Measurements from ENCODE around the gene ARG2. TPM values are rescaled to one million over a fixed set of nuclear protein-coding genes. Genes with fewer than 3 reads are reported as not detected.

ARG2 gene
- total and polyA plus RNA-seq, 4 donors: 0.08 to 3.1 (median 0.59) TPM

DNA sequence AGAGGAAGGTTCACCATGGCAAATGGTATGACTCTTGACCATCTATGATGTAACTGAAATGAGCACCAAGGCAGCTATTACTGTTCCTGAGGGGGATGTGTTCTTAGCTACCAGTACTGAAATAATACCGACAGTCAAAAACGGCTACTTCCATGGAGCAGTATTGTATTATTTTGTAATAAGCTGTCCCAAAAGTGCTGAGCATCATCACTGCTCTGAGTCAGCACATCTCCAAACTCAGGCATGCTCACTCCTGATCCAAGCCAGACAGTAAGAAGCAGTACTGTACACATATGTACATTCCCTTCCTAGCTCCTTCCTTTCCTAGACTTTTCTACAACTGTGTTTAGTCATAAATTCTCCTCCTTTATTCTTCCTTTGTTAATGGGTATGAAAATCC is 46.1 kb downstream of the ARG2 start:
- Histone ChIP-seq H3K36me3 (ENCODE audit: control insufficient read depth in 4 of 4, insufficient read depth in 3 of 4, low read depth in 1 of 4, low read length in 3 of 4) (peaks cover 0 to 1% (median 0%) of the 10 kb centered on the region in 4 donors), H3K4me1 (ENCODE audit: control insufficient read depth in 4 of 4, insufficient read depth in 4 of 4, low read length in 3 of 4) (peaks cover 0 to 4% (median 0%) of the 10 kb centered on the region in 4 donors), H3K27ac (ENCODE audit: low read depth in 1 of 2, low read length in 2 of 2) (no peak overlapping the region), H3K4me3 (ENCODE audit: low read depth in 1 of 3, low read length in 3 of 3) (no peak overlapping the region), H3K27me3 (ENCODE audit: control insufficient read depth in 4 of 4, insufficient read depth in 4 of 4, low read length in 3 of 4) (no peaks in the 10 kb centered on the region), H3K9ac (ENCODE audit: low read depth in 1 of 2, low read length in 2 of 2) (no peak overlapping the region), H3K9me3 (ENCODE audit: control insufficient read depth in 4 of 4, low read length in 3 of 4) (no peaks in the 10 kb centered on the region)
- TF ChIP-seq FOXA2 (IDR thresholded peaks at IDR 0.05) (no peak), NR2F2 (IDR thresholded peaks at IDR 0.05) (no peak), HNF4G (IDR thresholded peaks at IDR 0.05) (no peak), GABPA (IDR thresholded peaks at IDR 0.05 in 1 of 2, conservative IDR thresholded peaks at IDR 0.05 in 1 of 2) (no peak), YY1 (IDR thresholded peaks at IDR 0.05) (no peak), EGR1 (IDR thresholded peaks at IDR 0.05; ENCODE audit: low read depth in 2 of 2) (no peak), TAF1 (conservative IDR thresholded peaks at IDR 0.05) (no peak), FOXA1 (IDR thresholded peaks at IDR 0.05) (no peak)
- TF ChIP-seq, protein P1, sequence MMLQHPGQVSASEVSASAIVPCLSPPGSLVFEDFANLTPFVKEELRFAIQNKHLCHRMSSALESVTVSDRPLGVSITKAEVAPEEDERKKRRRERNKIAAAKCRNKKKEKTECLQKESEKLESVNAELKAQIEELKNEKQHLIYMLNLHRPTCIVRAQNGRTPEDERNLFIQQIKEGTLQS (IDR thresholded peaks at IDR 0.05): no peak
- TF ChIP-seq, protein P2, sequence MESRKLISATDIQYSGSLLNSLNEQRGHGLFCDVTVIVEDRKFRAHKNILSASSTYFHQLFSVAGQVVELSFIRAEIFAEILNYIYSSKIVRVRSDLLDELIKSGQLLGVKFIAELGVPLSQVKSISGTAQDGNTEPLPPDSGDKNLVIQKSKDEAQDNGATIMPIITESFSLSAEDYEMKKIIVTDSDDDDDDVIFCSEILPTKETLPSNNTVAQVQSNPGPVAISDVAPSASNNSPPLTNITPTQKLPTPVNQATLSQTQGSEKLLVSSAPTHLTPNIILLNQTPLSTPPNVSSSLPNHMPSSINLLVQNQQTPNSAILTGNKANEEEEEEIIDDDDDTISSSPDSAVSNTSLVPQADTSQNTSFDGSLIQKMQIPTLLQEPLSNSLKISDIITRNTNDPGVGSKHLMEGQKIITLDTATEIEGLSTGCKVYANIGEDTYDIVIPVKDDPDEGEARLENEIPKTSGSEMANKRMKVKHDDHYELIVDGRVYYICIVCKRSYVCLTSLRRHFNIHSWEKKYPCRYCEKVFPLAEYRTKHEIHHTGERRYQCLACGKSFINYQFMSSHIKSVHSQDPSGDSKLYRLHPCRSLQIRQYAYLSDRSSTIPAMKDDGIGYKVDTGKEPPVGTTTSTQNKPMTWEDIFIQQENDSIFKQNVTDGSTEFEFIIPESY (IDR thresholded peaks at IDR 0.05): no peak
- no peak for DNase-seq (ENCODE audit: low spot score)
- 87% methylated on average over 2 of the region's 2 CpGs for WGBS

DNA sequence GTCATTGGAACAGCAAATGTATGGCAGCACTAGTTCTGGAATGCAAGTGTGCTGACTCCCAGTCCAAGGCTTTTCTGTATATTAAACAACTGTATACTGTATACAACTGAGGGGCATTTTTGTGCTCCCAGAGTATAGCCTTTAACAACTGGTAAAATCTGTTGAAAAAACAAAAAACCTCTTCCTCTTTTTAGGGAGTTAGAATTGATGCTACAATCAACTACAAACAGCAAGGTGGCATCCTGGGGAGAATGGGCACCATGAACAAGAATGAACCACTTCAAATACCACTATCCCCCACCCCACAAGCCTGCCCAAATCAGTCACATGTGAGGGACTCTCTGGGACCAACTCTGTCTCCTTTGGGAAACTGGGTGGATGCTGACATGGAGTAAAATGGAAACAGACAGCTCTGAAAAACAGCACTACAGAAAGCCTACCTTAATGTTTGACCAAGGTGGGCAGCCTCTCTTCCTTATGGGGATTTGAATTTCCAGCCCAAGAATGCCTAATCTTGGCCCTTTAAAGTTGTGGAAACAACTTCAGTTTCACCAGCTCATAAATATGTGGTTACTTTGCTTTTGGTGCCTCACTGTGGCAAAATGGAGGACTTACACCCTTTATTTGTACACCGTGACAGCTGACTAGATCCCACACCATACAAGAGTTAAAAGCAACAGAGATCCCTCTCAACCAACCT is 47.2 kb downstream of the ARG2 start:
- no peak for DNase-seq (ENCODE audit: low spot score)
- WGBS: 19% methylated on average over 1 of the region's 1 CpG
- Histone ChIP-seq H3K36me3 (ENCODE audit: control insufficient read depth in 4 of 4, insufficient read depth in 3 of 4, low read depth in 1 of 4, low read length in 3 of 4) (no peaks in the 10 kb centered on the region), H3K4me3 (ENCODE audit: low read depth in 1 of 3, low read length in 3 of 3) (no peak overlapping the region), H3K27ac (ENCODE audit: low read depth in 1 of 2, low read length in 2 of 2) (no peak overlapping the region), H3K9ac (ENCODE audit: low read depth in 1 of 2, low read length in 2 of 2) (no peak overlapping the region), H3K9me3 (ENCODE audit: control insufficient read depth in 4 of 4, low read length in 3 of 4) (no peaks in the 10 kb centered on the region), H3K4me1 (ENCODE audit: control insufficient read depth in 4 of 4, insufficient read depth in 4 of 4, low read length in 3 of 4) (peaks cover 0 to 4% (median 0%) of the 10 kb centered on the region in 4 donors), H3K27me3 (ENCODE audit: control insufficient read depth in 4 of 4, insufficient read depth in 4 of 4, low read length in 3 of 4) (no peaks in the 10 kb centered on the region)
- TF ChIP-seq RAD21 (IDR thresholded peaks at IDR 0.05) (peak; percentile 84 to 88), NR2F2 (IDR thresholded peaks at IDR 0.05) (no peak), YY1 (IDR thresholded peaks at IDR 0.05) (no peak), RXRA (IDR thresholded peaks at IDR 0.05) (no peak), TAF1 (conservative IDR thresholded peaks at IDR 0.05) (no peak), EGR1 (IDR thresholded peaks at IDR 0.05; ENCODE audit: low read depth in 2 of 2) (no peak), JUND (IDR thresholded peaks at IDR 0.05) (no peak), SP1 (IDR thresholded peaks at IDR 0.05) (no peak), HNF4A (conservative IDR thresholded peaks at IDR 0.05) (no peak), FOXA1 (IDR thresholded peaks at IDR 0.05) (no peak), FOXA2 (IDR thresholded peaks at IDR 0.05) (no peak), HNF4G (IDR thresholded peaks at IDR 0.05) (no peak), GABPA (IDR thresholded peaks at IDR 0.05 in 1 of 2, conservative IDR thresholded peaks at IDR 0.05 in 1 of 2) (no peak)
- TF ChIP-seq, protein P3, sequence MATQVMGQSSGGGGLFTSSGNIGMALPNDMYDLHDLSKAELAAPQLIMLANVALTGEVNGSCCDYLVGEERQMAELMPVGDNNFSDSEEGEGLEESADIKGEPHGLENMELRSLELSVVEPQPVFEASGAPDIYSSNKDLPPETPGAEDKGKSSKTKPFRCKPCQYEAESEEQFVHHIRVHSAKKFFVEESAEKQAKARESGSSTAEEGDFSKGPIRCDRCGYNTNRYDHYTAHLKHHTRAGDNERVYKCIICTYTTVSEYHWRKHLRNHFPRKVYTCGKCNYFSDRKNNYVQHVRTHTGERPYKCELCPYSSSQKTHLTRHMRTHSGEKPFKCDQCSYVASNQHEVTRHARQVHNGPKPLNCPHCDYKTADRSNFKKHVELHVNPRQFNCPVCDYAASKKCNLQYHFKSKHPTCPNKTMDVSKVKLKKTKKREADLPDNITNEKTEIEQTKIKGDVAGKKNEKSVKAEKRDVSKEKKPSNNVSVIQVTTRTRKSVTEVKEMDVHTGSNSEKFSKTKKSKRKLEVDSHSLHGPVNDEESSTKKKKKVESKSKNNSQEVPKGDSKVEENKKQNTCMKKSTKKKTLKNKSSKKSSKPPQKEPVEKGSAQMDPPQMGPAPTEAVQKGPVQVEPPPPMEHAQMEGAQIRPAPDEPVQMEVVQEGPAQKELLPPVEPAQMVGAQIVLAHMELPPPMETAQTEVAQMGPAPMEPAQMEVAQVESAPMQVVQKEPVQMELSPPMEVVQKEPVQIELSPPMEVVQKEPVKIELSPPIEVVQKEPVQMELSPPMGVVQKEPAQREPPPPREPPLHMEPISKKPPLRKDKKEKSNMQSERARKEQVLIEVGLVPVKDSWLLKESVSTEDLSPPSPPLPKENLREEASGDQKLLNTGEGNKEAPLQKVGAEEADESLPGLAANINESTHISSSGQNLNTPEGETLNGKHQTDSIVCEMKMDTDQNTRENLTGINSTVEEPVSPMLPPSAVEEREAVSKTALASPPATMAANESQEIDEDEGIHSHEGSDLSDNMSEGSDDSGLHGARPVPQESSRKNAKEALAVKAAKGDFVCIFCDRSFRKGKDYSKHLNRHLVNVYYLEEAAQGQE (IDR thresholded peaks at IDR 0.05): no peak
- TF ChIP-seq, protein P2 (IDR thresholded peaks at IDR 0.05): no peak
- TF ChIP-seq, protein P4, sequence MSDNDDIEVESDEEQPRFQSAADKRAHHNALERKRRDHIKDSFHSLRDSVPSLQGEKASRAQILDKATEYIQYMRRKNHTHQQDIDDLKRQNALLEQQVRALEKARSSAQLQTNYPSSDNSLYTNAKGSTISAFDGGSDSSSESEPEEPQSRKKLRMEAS (IDR thresholded peaks at IDR 0.05): no peak
- TF ChIP-seq, protein P1 (IDR thresholded peaks at IDR 0.05): no peak
- TF ChIP-seq, protein P5, sequence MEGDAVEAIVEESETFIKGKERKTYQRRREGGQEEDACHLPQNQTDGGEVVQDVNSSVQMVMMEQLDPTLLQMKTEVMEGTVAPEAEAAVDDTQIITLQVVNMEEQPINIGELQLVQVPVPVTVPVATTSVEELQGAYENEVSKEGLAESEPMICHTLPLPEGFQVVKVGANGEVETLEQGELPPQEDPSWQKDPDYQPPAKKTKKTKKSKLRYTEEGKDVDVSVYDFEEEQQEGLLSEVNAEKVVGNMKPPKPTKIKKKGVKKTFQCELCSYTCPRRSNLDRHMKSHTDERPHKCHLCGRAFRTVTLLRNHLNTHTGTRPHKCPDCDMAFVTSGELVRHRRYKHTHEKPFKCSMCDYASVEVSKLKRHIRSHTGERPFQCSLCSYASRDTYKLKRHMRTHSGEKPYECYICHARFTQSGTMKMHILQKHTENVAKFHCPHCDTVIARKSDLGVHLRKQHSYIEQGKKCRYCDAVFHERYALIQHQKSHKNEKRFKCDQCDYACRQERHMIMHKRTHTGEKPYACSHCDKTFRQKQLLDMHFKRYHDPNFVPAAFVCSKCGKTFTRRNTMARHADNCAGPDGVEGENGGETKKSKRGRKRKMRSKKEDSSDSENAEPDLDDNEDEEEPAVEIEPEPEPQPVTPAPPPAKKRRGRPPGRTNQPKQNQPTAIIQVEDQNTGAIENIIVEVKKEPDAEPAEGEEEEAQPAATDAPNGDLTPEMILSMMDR (IDR thresholded peaks at IDR 0.05; ENCODE audit: low read depth, low read length, missing input control): peak; percentile 59

Measured in liver (tissue), 9 donors.